ENCODE measurements around the gene FAM193A. TPM values are rescaled to one million over a fixed set of nuclear protein-coding genes. Genes with fewer than 3 reads are reported as not detected.

FAM193A gene
- total RNA-seq, 4 donors from 2014 or later: 16.7 to 18.9 (median 18.0) TPM

DNA sequence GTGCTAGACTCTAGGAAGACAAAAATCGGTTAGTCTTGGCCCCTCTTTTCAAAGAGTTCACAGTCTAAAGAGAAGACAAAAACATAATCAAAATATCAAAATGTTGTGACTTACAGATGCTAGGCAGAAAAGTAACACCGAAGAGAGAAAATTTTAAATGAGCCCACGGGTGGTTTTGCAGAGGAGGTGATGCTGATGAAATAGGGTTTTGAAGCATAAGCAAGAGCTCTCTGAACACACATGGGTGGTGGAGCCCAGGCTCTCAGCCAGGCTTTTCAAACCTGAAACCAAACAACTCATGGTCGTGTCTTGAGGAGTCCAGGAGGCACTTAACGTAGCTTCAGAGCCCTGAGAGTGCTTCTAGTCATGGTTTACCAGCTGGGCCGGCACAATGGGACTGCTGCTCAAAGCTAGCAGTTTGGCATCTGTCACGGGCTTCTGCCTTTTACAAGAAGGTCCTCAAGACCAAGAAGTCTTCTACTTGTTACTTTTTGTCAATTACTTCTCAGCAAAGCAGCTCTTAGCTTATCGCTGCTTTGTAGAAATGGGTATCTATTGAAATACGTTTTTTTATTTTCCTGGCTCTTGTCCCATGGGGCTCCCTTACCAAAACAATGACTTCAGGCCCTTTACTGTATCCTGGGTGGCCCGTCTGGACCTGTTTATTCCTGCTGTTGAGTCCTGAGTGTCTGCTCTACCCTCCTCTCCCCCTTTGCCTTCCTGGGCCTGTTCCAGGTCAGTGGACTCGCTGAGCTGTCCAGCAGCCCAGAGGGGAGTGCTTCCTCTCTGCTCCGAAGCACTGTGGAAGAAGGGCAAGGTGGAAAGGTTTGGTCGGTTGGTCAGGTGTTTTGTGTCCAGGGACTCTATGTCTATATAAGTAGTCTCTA lies 150.2 kb downstream of the FAM193A start:
- ATAC-seq: no peak
- H3K4me3 ChIP-seq: no peak overlapping the region
- TF ChIP-seq POLR2A (IDR thresholded peaks at IDR 0.05): no peak
- TF ChIP-seq, protein P1, sequence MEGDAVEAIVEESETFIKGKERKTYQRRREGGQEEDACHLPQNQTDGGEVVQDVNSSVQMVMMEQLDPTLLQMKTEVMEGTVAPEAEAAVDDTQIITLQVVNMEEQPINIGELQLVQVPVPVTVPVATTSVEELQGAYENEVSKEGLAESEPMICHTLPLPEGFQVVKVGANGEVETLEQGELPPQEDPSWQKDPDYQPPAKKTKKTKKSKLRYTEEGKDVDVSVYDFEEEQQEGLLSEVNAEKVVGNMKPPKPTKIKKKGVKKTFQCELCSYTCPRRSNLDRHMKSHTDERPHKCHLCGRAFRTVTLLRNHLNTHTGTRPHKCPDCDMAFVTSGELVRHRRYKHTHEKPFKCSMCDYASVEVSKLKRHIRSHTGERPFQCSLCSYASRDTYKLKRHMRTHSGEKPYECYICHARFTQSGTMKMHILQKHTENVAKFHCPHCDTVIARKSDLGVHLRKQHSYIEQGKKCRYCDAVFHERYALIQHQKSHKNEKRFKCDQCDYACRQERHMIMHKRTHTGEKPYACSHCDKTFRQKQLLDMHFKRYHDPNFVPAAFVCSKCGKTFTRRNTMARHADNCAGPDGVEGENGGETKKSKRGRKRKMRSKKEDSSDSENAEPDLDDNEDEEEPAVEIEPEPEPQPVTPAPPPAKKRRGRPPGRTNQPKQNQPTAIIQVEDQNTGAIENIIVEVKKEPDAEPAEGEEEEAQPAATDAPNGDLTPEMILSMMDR (IDR thresholded peaks at IDR 0.05 in 4 of 5, conservative IDR thresholded peaks at IDR 0.05 in 1 of 5): no peak
- in situ Hi-C loops (cut with MboI; ENCODE audit: low sequenced_read_pairs in 4 of 4): no loop called here
- peaks cover 0 to 49% of the 10 kb centered on the region in 2 donors for H3K36me3 ChIP-seq
- no peaks in the 10 kb centered on the region for H3K27me3 ChIP-seq
- intact Hi-C loops (cut with DNase I; ENCODE audit: low total_unique reads): no loop called here
- no peak for DNase-seq
- no peaks in the 10 kb centered on the region for H3K4me1 ChIP-seq
- no peaks in the 10 kb centered on the region for H3K9me3 ChIP-seq
- no peak overlapping the region for H3K27ac ChIP-seq

DNA sequence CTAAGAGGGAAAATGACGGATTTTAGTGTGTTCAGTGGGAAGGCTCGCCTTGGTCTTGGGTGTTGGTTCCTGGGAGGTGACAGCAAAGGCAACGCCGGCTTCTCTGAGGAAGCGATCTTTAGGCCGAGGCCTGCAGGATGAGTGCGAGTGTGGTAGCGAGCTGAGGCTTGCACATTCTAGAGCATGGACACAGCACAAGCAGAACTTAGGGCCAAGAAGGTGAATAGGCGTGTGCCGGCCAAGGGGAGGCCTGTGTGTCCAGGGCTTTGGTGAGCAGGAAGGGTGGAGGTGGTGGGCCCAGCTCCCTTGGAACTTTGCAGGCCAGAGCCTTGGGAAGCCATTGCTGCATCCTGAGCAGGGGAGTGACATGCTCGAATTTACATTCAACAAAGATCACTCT lies 151.8 kb downstream of the FAM193A start:
- no peaks in the 10 kb centered on the region for H3K4me1 ChIP-seq
- peaks cover 0 to 62% of the 10 kb centered on the region in 2 donors for H3K36me3 ChIP-seq
- in situ Hi-C loops (cut with MboI; ENCODE audit: low sequenced_read_pairs in 4 of 4): no loop called here
- no peaks in the 10 kb centered on the region for H3K27me3 ChIP-seq
- no peak overlapping the region for H3K27ac ChIP-seq
- TF ChIP-seq POLR2A (IDR thresholded peaks at IDR 0.05): no peak
- TF ChIP-seq, protein P1 (IDR thresholded peaks at IDR 0.05 in 4 of 5, conservative IDR thresholded peaks at IDR 0.05 in 1 of 5): no peak
- no peak overlapping the region for H3K4me3 ChIP-seq
- intact Hi-C loops (cut with DNase I; ENCODE audit: low total_unique reads): no loop called here
- ATAC-seq (no peak), DNase-seq (no peak)
- H3K9me3 ChIP-seq: no peaks in the 10 kb centered on the region

DNA sequence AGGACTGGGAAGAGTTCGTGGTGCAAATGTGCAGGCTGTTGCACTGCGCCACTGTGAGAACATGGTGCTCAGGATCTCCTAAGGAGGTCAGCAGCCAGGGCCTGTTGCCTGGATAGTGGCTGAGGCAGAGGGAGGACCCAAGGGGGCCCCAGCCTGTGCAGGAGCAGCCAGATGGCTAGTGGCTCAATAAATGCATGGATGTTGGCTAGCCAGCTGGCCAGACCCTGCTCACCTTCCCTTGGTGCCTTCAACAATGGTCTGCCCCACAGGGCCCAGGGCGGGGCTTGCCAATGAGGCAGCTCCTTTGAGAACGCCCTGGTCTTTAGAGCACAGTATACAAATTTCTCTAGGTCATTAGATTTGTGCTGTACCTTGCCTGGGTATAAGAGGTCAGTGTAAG lies 152.2 kb downstream of the FAM193A start:
- Histone ChIP-seq H3K9me3 (no peaks in the 10 kb centered on the region), H3K27me3 (no peaks in the 10 kb centered on the region), H3K4me1 (no peaks in the 10 kb centered on the region), H3K27ac (no peak overlapping the region), H3K4me3 (no peak overlapping the region), H3K36me3 (peaks cover 0 to 63% of the 10 kb centered on the region in 2 donors)
- intact Hi-C loops (cut with DNase I; ENCODE audit: low total_unique reads) (no loop called here), in situ Hi-C loops (cut with MboI; ENCODE audit: low sequenced_read_pairs in 4 of 4) (no loop called here)
- ATAC-seq (no peak), DNase-seq (no peak)
- TF ChIP-seq, protein P1 (IDR thresholded peaks at IDR 0.05 in 4 of 5, conservative IDR thresholded peaks at IDR 0.05 in 1 of 5): no peak
- TF ChIP-seq POLR2A (IDR thresholded peaks at IDR 0.05): no peak

DNA sequence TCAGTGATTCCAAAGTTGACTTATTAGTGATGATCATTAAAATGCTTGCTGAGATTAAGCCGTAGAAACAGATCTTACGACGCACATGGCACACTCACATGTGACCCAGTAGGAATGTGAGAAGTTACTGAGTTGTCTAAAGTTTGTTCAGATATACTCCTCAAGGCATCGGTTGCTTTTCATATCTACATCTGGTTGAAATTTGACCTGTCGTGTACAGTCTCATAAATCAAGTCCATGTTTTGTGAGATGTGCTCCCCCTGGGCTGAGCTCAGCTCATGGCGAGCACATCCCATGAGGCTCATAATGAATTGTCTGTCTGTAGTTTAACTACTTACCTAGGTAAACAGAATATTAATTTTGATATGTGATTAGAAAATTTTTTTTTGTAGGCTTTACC lies 152.7 kb downstream of the FAM193A start:
- in situ Hi-C loops (cut with MboI; ENCODE audit: low sequenced_read_pairs in 4 of 4): no loop called here
- H3K36me3 ChIP-seq: peaks cover 0 to 63% of the 10 kb centered on the region in 2 donors
- ATAC-seq: no peak

More for the DNA sequence above, 152.7 kb downstream of the FAM193A start:
- no peaks in the 10 kb centered on the region for H3K9me3 ChIP-seq
- DNase-seq: no peak
- H3K27ac ChIP-seq: no peak overlapping the region
- H3K27me3 ChIP-seq: no peaks in the 10 kb centered on the region
- no peaks in the 10 kb centered on the region for H3K4me1 ChIP-seq
- TF ChIP-seq, protein P1 (IDR thresholded peaks at IDR 0.05 in 4 of 5, conservative IDR thresholded peaks at IDR 0.05 in 1 of 5): no peak
- no peak for TF ChIP-seq POLR2A (IDR thresholded peaks at IDR 0.05)
- intact Hi-C loops (cut with DNase I; ENCODE audit: low total_unique reads): no loop called here
- H3K4me3 ChIP-seq: no peak overlapping the region

Measured in gastrocnemius medialis (tissue), 4 donors.